ENCODE measurements around the gene FABP3.

DNA sequence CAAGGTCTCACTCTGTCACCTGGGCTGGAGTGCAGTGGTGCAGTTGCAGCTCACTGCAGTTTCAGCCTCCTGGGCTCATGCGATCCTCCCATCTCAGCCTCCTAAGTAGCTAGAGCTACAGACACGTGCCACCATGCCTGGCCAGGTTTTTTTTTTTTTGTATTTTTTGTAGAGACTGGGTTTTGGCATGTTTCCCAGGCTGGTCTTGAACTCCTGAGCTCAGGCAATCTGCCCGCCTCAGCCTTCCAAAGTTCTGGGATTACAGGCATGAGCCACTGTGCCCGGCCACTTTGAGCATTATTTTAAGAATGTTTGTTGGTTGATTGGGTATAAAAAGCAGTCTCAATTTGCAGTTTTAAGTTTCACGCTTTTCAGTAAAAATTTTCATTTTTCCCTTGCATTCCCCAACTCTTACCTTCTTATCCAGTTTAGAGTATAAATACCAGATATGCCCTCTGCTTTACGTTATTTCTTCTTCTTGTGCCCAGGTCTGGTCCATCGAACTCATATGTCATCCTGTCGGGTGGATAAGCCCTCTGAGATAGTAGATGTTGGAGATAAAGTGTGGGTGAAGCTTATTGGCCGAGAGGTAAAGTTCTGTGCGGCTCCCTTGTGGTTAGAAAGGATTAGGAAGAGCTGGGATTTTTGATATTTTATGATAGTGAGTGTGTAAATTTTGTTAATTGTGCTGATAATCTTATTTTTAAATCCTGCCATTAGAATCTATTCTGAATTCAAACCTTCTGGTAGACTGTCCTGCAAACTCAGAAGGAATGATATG is 36.0 kb downstream of the FABP3 start:
- no peak for TF ChIP-seq POLR2A (IDR thresholded peaks at IDR 0.05)
- TF ChIP-seq, protein P1, sequence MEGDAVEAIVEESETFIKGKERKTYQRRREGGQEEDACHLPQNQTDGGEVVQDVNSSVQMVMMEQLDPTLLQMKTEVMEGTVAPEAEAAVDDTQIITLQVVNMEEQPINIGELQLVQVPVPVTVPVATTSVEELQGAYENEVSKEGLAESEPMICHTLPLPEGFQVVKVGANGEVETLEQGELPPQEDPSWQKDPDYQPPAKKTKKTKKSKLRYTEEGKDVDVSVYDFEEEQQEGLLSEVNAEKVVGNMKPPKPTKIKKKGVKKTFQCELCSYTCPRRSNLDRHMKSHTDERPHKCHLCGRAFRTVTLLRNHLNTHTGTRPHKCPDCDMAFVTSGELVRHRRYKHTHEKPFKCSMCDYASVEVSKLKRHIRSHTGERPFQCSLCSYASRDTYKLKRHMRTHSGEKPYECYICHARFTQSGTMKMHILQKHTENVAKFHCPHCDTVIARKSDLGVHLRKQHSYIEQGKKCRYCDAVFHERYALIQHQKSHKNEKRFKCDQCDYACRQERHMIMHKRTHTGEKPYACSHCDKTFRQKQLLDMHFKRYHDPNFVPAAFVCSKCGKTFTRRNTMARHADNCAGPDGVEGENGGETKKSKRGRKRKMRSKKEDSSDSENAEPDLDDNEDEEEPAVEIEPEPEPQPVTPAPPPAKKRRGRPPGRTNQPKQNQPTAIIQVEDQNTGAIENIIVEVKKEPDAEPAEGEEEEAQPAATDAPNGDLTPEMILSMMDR (IDR thresholded peaks at IDR 0.05 in 4 of 5, conservative IDR thresholded peaks at IDR 0.05 in 1 of 5): no peak
